GM19240 (cell line): ENCODE data around the gene PEX6.

Experiments used
- DNase-seq: peaks from one replicate; pipeline ENCODE4 v3.0.0; 2011; ENCODE audit warnings: low spot score; ENCODE audit not compliant: insufficient read length

Gene PEX6, protein sequence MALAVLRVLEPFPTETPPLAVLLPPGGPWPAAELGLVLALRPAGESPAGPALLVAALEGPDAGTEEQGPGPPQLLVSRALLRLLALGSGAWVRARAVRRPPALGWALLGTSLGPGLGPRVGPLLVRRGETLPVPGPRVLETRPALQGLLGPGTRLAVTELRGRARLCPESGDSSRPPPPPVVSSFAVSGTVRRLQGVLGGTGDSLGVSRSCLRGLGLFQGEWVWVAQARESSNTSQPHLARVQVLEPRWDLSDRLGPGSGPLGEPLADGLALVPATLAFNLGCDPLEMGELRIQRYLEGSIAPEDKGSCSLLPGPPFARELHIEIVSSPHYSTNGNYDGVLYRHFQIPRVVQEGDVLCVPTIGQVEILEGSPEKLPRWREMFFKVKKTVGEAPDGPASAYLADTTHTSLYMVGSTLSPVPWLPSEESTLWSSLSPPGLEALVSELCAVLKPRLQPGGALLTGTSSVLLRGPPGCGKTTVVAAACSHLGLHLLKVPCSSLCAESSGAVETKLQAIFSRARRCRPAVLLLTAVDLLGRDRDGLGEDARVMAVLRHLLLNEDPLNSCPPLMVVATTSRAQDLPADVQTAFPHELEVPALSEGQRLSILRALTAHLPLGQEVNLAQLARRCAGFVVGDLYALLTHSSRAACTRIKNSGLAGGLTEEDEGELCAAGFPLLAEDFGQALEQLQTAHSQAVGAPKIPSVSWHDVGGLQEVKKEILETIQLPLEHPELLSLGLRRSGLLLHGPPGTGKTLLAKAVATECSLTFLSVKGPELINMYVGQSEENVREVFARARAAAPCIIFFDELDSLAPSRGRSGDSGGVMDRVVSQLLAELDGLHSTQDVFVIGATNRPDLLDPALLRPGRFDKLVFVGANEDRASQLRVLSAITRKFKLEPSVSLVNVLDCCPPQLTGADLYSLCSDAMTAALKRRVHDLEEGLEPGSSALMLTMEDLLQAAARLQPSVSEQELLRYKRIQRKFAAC

DNA sequence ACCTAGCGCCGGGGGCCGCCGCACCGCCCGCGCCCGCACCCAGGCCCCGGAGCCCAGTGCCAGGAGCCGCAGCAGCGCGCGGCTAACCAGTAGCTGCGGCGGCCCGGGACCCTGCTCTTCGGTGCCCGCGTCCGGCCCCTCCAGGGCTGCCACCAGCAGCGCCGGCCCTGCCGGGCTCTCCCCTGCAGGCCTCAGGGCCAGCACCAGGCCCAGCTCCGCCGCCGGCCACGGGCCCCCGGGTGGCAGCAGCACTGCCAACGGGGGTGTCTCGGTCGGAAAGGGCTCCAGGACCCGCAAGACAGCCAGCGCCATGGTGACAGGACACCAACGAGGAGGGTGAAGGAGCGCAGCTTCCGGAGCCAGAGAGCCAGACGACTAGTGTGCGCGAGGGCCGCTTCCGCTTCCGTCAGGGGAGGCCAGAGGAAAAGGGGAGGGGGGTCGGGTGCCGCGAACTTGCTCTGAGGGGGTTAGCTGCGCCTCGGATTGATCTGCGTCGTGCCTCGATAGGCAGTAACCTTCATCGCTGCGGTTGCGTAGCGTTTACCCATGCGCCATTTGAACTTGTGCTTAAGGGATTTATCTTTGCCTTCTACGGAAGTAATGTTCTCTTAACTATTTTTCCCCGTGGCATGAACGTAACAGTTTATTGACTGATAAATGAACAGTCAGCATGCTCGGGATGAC is at the start of gene PEX6:
TSS of gene PEX6 (minus strand) at position 343 of the 684 bp plus-strand sequence. CDS start at position 312, 31 bp downstream.
- peak; percentile 94 for DNase-seq

DNA sequence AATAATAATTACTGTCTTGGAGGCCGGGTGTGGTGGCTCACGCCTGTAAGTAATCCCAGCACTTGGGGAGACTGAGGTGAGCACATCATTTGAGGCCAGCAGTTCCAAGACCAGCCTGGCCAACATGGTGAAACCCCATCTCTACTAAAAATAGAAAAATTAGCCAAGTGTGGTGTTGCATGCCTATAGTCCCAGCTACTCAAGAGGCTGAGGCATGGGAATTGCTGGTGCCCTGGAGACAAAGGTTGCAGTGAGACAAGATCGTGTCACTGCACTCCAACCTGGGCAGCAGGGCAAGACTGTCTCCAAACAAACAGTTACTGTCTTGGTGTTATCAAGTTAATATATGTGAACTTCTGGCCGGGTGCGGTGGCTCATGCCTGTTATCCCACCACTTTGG is 47.4 kb upstream of the PEX6 start:
- DNase-seq: no peak

DNA sequence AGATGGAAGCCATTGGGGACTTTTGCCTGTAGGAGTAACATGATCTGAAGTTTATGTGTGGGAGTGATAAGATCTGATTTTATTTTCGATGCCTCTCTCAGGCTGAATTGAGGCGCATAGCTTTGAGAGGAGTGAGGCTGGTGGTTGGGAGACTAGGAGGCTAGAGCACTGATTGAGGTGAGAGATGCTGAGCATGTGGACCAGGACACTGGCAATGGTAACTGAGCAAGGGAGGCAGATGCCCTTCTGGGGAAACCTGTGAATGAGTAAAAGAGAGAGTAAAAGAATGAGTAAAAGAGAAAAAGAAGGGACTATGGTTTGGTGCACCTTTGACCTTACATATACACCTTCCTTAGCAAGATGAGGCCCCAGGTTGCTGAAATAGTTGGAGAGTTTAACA is 45.5 kb upstream of the PEX6 start:
- no peak for DNase-seq

DNA sequence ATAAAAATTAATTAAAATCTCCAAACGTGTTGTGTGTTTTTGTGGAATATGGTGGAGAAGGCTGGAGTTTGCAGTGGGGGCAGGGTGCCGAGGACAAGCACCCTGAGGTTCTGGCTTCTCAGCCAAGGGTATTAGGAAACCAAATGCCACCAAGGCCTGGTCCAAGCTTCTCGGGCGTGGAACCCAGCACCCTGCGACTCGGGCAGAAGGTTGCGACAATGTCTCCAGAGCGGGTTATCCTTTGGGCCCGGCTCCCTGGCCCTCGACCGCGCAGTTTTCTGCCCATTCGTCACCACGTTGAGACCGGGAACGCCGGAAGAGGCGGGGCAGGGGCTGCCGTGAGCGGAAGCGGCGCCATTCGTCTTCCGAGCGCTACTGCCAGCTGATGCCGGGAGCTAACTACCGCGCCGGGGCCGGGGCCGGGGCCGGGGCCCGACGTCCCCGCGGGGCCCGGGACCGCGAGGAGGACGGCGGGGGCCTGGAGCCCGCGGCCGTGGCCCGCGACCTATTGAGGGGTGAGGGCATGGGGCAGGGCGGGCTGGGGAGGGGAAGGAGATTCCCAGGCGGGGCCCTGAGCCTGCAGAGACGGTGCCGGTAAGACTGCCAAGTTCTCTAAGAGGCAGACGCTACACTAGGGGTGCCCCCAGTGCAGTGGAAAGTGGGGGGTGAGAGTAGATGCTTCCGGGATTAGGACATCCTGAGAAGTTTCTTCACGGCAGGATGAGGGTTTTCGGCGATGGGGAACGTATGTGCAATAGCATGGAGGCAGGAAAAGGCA is 42.5 kb upstream of the PEX6 start, which contains the start of gene RRP36:
TSS of gene RRP36 (plus strand) at position 354 of the 778 bp plus-strand sequence. CDS start at position 386, 32 bp downstream.
- DNase-seq: peak; percentile 77

DNA sequence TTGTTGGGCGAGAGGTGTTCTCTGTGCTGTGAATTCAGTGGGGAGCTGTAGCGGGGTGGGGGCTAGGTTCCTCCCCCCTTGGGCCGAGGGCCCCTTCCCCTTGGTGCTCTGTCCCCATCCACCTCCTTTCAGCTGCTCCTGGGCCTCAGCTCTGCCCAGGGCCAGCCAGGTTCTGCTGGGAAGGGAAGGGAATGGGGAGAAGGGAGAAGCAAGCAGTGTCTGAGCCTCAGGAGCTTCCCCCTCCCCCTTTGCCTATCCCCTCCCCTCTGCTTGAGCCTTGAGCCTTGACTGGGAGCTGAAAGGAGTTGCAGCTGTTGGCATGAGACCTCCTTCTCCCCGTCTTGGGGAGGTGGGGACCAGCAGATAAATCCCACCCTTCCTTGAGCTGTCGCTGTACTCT is 41.9 kb upstream of the PEX6 start:
- DNase-seq: no peak

DNA sequence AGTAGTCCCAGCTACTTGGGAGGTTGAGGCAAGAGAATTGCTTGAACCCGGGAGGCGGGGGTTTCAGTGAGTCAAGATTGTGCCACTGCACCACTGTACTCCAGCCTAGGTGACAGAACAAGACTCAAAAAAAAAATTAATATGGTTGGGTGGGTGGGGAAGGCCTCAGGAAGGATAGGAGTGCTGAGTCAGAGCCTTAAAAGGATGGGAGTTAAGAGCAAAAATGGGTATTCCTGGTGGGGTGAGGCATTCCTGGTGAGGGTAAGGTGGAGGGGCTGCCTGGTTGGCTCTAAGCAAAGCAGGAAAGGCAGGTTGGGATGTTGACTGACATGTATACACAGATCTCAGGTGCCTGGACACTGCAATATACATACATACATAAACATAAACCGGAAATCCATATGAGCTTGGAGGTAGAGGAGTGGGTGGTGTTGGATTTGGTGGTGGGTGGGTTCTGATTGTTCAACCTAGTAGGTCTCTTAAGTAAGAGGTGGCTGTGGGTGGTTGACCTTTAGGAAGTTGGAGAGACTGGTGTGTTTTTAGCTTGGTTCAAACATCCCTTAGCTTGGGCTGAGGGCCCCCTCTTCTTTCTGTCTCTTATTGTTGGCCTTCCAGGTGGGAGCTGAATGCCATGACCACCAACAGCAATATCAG is 41.2 kb upstream of the PEX6 start:
- no peak for DNase-seq

DNA sequence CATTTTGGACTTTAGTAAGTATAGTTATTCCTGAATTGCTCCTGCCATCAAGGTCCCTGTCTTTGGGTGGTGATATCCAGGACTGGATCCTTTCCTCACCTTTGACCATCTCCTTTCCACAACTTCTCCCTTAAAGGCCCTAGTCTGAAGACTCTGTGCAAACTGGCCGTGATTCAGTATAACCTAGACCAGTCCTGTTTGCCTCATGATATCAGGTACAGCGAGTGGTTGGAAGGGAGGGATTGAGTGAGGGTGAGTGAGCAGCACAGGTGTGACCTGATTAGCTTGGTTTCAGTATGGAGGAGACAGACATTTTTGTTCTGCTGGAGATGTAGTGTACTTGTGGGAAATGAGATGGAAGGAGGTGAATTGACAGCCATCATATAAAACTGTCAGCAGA is 40.2 kb upstream of the PEX6 start:
- no peak for DNase-seq

DNA sequence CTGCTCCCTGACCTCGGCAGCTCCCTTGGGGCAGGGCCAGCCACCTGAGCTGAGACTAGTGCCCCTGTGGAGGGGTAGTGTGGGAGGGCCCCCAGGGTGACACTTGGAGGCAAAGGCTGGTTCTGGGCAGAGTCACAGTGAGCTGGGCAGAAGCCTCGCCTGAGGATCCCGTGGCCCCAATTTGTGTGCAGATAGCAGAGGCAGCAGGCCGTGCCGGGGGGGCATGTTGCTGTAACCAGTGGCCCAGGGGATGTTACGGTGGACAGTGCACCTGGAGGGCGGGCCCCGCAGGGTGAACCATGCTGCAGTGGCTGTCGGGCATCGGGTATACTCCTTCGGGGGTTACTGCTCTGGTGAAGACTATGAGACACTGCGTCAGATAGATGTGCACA is 38.0 kb upstream of the PEX6 start:
- DNase-seq: no peak

DNA sequence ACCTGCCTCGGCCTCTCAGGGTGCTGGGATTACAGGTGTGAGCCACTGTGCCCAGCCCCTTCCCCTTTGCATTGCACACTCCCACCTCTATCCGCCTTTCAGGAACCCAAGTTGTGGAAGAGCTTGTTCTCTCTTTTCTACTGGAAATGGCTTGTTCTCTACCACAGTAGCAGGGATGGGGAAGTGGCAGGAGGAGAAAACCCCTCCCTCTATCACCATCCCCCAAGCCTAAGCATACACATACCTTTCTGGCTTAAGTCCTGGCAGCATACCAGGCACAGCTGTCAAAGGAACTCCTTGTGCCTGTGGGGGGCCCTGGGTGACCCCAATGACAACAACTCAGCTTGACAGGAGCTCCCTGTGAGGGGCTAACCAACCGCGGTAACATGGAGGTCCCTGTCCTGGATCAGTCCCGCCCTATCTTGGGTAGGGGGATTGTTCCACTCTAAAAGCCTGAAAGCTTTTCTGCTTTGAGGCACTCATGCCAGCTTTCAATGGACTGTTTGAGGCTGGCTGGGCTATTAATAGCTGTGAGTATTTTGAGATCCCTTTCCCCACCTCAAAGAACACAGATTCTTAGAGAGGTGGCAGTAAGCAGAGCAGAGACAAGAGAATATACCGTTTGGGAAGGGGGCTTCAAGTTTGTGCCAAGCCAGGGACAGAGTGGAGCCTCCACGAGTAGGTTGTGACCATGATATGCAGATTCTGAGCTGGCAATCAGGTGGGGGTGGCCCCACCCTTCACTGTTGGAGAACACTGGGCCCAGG is 37.4 kb upstream of the PEX6 start:
- DNase-seq: no peak

DNA sequence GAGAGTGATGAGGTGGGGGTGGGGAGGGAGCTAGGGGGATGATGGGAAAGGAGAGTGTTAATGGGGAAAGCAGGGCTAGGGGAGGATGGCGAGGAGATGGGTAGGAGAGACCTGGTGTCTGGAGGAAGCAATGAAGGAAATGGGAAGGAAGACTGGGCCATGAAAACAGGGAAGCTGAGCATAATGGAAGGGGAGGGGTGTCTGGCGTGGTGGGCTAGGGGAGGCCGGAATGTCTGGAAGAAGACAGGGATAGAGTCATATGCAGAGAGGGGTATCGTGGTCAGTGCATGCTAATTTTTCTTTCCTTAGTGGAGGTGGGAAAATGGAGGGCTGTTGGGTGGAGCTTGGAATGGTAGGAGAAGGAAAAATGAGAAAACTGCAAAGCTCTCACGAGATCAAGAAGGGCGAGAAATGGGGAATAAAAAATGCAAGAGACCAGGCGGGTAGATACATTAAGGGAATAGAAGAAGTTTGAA is 35.5 kb upstream of the PEX6 start:
- DNase-seq: no peak

DNA sequence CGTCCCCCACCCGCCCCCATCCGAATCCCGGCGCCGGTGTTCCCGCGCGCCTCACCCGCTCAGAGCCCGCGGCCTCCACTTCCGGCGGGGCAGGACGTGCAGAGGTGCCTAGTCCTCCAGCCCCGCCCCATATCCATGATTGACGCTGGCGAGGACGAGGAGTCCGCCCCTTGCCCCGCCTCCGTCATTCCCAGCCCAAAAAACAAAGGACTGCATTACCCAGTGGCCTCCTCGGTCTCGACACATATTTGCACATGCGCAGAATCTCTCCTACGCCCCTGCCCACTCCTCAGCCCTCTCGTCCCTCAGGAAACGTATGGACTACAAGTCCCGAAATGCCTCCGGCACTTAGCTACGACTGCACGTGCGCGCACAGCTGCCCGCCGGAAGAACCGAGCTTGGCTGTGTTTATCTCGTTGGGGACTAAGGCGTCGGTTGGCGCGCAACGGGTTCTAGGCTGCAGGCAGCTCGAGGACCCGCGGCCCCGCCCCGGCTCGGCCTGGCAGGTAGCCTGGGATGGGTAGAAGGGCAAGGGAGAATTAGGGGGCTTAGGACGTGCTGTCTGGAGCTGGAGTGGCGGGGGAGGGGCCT is 35.0 kb upstream of the PEX6 start, which contains the start of the genes KLHDC3 and MEA1:
TSS of gene KLHDC3 (plus strand) at position 407 of the 591 bp plus-strand sequence. CDS start 2,944 bp downstream, outside the sequence.
TSS of gene MEA1 (minus strand) at position 104 of the 591 bp plus-strand sequence. CDS start 133 bp downstream, outside the sequence.
- peak; percentile 93 for DNase-seq

DNA sequence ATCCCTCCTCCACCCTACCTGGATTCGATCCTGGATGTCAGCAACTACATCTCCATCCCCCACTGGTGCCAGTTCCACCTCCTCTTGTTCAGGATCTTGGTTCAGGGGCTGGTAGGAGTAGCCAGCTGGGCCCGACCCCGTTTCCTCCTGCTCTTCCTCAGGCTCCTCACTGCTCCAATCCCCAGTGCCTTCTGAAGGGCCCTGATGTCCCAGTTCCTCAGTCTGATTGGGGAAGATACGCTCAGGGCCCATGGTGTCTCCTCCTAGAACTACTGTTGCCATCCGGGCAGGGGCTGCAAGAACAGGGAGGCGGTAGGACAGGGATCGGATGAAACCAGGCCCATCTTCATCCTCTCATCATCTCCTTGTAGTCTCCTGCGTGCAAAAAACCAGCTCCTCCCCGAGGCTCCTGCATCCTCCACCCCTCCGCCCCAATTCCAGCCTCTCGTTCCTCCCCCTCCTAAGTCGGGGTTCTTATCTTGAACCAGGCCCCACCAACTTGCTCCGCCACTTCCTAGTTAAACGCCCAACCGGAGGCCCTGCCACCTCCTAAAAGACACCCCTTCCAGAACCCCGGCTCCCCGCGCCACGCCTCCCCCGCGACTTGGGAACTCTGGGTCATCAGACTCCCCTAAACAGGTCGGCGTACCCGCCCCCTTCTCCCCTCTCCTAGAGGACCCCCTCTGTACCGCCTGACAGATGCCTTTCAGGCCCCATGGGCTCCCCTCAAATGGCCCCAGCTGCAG is 34.3 kb upstream of the PEX6 start:
- DNase-seq: no peak

DNA sequence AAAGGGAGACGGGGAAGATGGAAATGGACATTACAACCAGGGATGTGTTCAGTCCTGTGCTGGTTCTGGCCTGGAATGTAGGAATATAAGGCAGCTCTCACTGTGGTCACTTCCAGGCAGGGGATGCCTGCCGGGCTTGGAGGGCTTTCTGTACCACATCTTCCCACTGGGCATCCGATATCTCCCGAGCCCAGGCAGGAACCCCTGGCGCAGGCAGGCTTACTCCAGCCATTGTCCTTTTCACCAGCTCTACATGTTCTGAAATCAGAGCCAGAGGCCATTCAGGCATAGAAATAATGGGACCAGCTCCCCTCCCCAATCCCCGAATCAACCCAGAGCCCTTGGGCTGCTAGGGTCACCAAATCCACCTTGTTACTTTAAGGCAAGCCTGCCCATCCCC is 33.4 kb upstream of the PEX6 start:
- DNase-seq: no peak

DNA sequence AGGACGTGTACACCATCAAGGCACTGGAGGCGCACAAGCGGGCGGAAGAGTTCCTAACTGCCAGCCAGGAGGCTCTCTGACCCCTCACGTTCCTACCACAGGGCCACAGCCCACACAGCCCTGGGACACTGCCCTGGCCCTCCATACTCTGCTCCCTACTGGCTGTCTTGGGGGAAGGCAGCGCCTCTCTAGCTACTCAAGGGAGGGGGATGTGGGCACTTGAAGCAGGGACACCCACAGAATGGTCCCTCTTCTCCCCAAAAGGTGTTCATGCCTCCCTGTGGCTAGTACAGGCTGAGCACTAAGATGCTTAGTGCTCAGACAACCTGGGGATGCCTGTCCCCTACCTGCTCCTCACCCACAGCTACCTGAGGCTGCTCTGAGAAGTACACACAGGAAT is 32.2 kb upstream of the PEX6 start:
- DNase-seq: no peak

DNA sequence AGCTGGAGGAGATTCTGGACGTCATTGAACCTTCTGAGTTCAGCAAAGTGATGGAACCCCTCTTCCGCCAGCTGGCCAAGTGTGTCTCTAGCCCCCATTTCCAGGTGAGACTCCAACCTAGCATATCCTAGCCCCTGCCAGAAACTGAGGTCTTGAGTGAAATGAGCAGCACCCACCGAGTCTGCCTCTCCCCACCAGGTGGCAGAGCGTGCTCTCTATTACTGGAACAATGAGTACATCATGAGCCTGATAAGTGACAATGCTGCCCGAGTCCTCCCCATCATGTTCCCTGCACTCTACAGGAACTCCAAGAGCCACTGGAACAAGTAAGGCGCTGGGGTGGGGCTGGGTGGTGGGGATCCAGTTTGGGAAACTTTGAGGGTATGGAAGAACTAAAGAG is 30.1 kb upstream of the PEX6 start:
- DNase-seq: no peak

DNA sequence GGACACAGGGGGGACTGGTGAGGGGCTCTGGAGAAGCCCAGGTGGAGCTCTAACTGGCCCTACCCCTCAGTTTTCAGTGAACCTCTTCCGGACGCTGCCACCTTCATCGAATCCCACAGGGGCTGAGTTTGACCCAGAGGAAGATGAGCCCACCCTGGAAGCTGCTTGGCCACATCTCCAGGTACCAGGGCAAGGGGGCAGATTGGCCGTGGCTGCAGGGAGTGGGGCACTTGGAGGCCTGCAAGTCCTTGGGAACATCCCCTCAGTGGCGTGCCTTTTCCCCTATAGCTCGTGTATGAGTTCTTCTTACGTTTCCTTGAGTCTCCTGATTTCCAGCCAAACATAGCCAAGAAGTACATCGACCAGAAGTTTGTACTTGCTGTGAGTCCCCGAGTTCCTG is 28.1 kb upstream of the PEX6 start:
- DNase-seq: no peak

DNA sequence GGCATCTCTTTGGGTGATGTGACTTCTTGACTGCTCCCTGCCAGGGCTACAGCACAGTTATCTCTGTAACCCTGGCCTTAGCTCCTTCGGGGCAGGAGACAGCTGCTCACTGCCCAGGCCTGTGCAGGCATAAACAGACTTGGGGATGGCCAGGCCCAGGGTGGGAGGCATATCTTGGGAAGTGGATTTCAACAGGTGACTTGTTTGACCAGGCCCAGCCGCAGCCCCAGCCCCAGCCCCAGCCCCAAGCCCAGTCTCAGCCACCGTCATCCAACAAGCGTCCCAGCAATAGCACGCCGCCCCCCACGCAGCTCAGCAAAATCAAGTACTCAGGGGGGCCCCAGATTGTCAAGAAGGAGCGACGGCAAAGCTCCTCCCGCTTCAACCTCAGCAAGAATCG is 27.3 kb upstream of the PEX6 start:
- DNase-seq: no peak

DNA sequence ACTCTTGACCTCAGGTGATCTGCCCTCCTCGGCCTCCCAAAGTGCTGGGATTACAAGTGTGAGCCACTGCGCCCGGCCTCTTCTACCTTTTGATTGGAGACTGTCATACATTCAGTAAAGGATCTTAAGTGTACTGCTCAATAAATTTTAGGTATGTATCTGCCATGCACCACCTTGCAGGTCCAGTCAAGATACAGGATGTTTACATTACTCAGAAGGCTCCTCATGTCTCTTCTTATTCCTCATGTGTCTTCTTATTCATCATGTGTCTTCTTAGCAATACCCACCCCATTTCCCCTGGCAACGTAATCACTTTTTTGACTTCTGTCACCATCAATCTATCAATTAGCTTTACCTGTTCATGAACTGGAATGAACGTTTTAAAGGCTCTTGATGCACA is 26.9 kb upstream of the PEX6 start:
- no peak for DNase-seq
